Mesenteric fat pad (tissue), 1 donor: ENCODE results near the gene ITGAL. TPM values are rescaled to one million over a fixed set of nuclear protein-coding genes. Genes with fewer than 3 reads are reported as not detected.

Experiments
- DNase-seq: peaks from one replicate; pipeline ENCODE4 v3.0.0-alpha.2; 2020; ENCODE audit warnings: low spot score
- total RNA-seq: library from RNA; stranded (reverse); fragmentation: NEBNext Ultra II Directional; extraction: Animal tissue kit (Norgen Biotek cat#: 25700); gene quantifications from one replicate; pipeline ENCODE4 v1.2.1, GENCODE V29; 2021
- donor health status: DM: yes; HTN: yes; CAD: no.

Gene ITGAL
- total RNA-seq, 1 donor from 2014 or later = 6.8 TPM

DNA sequence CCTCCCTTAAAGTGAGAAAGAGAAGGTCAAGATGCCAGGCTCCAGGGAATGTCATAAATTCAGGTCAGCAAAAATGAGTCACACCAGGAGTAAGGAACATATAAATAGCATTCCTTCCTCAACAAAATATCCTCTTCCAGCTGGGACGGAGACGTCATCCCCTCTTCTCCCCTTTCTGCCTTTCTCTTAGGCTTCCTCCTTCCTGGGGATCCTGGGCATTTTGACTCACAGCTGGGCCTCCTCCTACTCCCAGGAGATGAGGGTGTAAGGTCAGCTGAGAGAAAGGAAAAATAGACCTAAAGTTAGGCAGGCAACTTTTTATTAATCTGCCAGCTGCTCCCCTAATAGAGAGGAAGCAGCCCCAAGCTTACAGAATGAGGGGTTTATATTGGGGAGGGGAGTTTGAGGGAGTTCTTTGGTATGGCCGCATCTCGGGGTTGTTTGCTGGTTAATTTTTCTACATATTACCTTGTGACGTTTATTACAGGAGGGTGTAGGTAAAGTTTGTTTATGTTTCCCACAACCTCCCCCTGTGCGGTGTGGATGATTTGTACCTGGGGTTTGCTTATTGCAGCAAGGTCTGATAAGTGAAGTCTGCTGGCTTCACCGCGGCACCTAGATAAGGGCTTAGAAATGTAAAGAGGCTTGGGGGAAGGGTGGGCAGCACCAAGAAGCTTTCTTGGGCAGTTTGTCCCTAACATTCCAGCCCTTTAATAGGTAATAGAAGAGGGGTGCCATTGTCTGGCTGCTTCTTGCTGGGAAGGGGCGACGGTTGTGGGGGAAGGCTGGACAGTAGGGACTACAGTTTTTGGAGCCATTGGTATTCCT lies 69.2 kb downstream of the ITGAL start:
- DNase-seq = no peak

DNA sequence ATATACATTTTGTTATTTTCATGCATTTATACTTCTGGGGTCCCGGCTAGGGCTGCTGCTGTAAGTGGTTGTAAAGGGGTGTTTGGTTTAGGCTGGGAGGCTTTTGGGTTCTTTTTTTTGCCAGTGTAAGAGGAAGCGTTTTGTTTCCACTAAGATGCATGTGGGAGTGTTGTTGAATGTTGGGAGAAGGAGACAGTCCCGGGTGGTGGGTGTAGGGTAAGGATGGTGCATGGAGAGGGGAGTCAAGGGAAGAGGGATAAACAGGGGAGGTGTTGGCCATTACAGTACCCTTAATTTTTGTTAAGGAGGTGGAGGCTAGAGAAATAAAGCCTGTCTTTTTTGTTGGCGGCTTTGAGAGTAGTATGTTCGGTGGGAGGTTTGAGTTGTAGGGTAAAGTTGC lies 70.5 kb downstream of the ITGAL start:
- DNase-seq = no peak

DNA sequence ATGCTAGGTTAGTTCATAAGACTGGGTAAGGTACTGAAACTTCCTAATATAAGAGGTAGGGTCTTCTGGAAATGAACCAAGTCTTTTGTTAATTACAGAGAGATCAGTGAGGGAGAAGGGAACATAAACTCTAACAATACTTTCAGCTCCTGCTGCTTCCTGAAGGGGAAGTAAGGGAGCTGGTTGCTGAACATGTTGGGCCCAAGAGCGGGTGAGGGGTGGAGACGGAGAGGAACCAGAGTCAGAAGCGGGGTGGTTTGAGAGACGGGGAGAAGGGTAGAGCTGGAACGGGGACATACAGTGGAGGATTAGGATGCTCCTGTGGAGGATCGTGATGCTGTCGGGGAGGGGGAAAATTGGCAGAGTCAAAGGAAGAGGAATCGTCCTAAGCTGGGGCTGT lies 73.6 kb downstream of the ITGAL start:
- DNase-seq = no peak

DNA sequence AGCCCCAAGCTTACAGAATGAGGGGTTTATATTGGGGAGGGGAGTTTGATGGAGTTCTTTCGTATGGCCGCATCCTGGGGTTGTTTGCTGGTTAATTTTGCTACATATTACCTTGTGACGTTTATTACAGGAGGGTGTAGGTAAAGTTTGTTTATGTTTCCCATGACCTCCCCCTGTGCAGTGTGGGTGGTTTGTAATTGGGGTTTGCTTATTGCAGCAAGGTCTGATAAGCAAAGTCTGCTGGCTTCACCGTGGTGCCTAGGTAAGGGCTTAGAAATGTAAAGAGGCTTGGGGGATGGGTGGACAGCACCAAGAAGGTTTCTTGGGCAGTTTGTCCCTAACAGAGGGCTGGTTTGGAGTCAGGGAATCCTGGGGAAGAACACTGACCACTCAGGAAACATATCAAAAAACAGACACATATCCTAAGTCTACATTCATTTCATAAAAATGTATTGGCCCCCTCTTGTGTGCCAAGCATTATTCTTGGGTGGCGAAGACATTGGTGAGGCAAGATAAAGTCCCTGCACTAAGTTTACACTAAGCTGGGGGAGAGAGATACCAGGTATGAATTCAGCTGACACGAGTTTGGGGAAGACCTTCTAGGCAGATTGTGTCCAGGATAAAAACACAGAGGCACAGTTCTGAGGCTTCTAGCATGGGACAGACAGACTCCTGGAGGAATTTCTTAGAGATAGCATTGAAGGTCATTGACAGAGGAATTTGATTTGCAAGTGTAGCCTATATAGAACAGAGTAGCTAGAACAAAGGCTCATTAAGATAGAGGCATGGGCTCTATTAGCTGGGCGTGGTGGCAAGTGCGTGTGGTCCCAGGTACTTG lies 76.1 kb downstream of the ITGAL start:
- no peak for DNase-seq

DNA sequence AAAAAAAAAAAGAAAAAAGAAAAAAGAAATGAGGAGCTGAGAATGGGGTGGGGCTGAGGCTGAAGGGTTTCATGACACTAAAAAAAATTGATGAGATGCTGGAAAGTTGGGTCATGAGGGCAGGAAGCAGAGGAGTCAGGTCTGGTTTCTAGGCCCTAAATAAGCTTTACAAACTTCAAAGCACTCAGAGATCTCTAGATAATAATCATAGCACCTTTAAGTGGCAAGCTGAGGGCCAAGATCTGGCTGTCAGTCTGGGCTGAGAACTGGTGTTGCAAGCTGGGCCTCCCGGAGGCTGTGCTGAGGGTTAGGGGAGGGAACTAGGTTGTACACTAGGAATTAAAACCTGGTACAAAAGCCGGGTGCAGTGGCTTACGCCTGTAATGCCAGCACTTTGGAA lies 79.2 kb downstream of the ITGAL start:
- no peak for DNase-seq

DNA sequence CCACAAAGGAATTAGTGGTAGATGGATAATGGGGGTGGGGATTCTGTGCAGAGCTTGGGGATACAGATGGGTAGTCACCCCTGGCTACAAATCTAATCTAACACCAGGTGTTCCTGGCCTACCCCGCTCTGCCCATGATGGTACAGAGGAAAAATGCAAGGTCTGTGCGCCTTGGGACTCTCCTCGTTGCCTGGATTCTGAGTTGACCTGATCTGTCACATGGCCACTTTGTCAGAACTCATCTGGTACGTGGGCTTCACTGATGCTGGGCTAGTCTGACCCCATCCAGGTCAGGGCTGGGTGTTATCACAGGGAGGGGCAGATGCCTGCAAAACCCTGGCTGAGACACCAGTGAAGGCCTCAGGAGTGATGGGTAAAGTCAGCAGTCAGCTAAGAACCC lies 80.4 kb downstream of the ITGAL start:
- DNase-seq = no peak

DNA sequence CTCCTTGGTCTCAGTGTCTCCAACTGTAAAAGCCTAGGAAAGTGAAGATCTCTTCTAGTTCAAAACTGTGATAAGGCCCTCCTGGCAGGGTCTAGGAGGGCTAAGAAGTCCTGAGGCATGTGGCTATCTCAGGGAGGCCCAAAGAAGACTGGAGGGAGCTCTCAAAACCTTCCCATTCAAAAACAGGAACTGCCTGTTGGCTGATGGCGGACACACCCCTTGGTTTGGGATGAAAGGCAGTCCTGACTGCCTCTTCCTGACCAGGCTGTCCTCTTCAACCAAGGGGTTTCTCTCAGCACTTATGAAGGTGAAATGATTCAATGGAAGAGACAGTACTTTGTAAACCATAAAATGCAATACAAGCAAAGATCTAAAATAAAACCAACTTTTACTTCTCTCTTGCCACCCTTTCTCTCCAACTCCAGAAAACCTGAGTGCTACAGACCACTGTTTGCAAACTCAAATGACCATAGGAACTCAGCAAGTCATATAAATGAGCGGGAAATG lies 80.9 kb downstream of the ITGAL start:
- no peak for DNase-seq

DNA sequence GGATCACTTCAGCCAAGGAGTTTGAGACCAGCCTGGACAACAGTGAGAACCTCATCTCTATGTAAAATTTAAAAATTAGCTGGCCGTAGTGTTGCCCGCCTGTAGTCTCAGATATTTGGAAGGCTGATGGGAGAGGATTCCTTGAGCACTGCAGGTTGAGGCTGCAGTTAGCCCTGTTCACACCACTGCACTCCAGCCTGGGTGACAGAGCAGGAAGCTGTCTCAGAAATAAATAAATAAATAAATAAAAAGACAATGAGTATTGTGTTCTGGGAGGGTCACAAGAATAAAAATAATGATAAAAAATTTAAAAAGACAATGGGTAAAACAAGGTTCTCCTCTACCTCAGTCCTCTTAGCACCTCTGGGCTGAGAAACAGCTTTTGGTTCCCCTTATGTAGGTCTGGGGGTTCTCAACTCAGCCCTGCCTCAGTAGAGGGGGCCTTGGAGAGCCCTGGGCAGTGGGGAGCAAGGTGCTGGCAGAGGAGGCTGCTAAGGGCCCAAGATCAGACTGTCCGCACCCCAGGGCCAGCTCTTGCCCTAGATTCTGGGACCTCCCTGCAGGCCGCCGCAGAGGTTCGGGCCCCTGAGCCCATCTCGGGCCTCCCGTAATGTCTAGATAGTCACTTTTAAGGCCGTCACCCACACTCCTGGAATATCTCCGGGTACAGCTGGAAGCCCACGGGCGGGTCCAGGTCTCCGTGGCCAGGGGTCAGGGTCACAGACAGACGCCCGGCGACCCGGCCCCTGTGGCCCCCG lies 82.2 kb downstream of the ITGAL start:
- DNase-seq = no peak

DNA sequence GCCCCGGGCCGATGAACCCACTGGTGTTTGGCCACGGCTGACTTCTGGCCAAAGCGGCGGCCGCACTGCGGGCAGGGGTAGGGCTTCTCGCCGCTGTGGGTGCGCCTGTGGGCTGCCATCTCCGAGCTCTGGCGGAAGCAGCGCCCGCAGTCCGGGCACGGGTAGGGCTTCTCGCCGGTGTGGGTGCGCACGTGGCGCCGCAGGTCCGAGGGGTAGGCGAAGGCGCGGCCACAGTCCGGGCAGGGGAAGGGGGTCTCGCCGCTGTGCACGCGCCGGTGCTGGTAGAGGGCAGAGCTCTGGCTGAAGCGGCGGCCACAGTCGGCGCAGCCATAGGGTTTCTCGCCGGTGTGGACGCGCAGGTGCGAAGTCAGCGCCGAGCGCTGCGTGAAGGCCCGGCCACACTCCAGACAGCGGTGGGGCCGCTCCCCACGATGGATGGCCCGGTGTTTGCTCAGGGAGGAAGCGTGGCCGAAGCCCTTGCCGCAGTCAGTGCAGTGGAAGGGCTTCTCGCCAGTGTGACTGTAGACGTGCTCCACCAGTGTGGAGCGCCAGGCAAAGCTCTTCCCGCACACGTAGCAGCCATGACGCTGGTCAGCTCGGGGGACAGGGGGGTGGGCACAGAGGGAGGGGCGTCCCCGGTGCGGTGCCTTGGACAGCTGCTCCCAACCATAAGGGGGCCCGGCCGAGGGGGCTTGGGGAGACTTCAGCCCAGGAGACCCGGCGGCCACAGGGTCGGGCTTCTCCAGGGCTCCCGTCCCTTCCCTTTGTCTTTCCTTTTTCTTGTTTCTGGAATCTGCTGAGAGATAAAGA lies 83.0 kb downstream of the ITGAL start:
- DNase-seq = no peak

DNA sequence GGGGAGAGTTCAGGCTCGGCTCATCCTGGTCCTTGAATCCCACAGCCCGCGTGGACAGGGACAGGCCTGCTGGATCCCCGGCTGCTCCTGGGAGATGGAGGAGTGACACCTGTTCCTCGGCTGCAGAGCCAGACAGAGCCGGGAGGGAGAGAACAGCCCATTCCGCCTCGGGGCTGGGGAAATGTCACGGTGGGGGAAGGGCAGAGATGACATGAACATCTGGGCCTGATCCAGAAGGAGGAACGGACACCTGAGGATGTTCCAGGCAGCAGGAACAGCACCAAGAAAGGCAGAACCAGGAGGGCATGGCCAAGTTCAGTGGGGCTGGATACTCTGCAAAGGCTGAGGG lies 83.6 kb downstream of the ITGAL start:
- no peak for DNase-seq

DNA sequence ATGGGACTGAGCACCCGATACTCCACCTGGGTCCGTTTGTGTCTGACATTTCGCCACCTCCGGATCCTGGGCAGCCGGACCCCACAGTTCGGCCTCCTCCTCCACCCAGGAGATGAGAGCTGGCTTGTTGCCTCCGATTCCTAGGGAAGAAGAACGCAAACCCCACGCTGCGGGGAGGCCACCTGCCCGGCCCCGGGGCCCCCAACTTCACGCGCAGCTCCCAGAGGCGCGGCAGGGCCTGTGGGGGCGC lies 85.1 kb downstream of the ITGAL start:
- no peak for DNase-seq

DNA sequence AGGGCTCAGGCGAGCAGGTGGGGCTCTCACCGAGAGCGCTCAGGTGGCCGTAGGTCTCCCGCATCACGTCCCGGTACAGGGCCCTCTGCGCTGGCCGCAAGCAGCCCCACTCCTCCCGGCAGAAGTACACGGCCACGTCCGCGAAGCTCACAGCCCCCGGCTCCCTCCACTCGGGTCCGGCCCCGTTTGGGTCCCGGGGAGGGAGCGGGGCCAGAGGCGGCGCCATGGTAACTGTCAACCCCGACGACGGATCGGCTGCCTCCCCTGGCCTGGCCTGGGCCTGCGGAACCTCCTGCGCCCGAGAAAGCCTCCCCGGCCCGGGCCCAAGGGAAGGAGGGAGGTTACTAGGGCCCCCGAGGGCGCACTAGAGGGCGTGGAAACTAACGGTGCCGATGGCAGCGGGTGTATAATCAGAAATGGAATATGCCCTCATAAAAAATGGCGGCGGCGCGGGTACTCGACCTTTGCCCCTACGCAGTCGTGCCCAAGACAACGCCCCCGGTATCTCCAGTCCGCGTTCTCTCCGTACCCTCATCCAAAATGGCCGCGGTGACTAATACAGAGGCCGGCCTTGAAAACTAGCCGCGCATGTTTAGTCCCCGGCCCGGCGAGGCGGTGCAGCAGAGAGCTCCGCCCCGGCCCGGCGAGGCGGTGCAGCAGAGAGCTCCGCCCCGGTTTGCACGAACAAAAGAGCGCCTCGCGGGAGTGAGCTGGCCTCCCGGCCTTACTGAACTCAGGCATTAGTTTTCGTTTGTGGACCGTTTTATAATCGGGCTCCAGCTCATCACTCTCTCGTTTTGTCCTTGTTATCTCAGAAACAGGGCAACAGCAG lies 85.6 kb downstream of the ITGAL start, which contains the start of gene ZNF764:
ZNF764 (minus strand) TSS at position 418 of the 832 bp plus-strand sequence; CDS start at position 226, 192 bp downstream.
- peak; percentile 98 for DNase-seq

DNA sequence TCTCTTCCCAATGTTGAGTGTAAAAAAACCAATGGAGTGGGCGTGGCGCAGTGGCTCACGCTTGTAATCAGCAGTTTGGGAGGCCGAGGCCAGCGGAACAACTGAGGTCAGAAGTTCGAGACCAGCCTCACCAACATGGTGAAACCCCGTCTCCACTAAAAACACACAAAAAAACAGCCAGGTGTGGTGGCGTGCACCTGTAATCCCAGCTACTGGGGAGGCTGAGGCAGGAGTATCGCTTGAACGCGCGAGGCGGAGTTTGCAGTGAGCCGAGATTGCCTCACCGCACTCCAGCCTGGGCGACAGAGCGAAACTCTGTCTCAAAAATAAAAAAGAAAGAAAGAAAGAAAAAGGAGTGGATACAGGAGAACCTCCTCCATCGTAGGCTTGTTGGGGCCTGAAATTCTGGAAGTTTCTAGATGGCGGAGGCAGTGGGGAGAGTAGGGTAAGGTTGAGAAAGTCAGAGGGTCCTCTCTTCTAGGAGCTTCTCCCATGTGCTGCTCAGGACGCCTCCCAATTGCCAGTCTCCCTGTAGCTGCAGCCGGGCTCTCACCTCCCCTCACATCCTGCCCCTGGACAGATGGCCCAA lies 86.3 kb downstream of the ITGAL start:
- DNase-seq = no peak

DNA sequence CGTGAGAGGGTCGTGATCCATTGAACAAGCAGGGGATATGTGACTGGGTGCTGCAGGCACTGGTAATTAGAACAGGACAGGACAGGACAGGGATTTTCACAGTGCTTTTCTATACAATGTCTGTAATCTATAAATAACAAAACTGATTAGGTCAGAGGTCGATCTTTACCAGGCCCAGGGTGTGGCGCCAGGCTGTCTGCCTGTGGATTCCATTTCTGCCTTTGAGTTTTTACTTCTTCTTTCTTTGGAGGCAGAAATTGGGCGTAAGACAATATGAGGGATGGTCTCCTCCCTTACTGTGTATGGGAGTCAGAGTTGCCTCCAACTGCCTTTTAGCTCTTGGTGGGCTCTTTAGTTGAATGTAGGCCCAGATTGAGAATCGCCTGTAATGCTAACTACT lies 87.1 kb downstream of the ITGAL start:
- no peak for DNase-seq

DNA sequence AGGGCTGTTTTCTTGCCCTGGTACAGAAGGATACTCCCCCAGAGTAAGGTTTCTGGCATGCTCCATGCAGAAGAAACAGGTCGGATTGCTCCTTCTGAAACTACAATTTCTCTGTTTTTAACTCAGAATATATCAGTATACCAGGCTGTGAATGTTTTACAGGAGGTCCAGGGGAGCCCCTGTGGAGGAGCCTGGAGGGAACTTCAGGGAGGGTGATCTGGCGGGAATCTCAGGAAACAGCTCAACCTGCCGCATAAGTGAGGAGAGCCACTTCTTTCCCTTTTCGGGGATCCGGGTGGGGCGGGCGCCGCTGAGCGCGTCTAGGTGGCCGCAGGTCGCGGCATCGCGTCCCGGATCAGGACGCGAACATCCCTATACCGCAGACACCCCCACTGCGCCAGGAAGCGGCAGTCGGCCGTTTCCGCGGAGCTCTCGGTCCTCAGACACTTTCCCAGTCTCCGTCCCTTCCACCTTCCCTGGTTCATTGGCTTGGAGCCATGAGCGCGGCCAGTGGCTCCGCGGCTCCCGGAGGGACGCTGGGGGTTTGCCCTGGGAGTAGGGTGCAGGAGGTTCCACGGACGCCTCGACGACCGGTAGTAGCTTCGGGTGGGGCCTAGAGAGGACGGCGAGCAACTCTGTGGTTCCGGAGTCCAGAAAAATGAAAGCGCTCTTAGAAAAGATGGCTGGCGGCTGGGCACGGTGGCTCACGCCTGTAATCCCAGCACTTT lies 88.7 kb downstream of the ITGAL start:
- no peak for DNase-seq

DNA sequence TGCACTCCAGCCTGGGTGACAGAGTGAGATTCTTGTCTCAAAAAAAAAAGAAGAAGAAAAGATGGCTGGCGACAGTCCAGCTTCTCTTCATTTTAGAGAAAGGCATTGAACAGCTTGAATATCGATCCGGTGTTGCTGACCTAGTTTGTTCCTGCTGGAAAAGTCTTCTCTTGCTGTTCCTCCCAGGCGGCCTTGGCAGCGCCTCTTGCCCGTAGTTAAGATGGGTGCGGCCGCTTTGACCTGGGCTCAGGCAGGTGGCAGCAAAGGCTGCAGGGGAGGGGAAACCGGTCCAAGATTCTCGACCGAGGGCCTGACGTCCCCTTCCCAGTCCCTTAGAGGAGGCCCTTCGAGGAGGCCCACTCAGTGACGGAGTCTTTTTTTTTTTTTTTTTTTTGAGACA lies 89.5 kb downstream of the ITGAL start:
- DNase-seq = no peak

DNA sequence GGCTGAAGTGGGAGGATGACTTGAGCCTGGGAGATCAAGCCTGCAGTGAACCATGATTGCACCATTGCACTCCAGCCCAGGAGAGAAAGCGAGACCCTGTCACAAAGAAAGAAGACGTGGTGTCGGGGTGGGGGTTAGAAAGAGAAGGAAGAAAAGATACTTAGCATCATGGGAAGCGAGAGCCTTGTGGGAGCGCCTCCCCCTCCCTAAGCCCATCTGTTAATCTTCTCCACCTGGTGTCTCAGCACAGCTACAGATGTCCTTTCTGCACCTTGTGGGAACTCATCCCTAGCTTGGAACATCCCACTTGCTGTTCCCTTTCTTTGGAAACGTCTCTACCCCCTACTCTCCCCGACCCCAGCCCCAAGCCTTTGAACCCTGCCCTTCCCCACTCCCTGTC lies 93.0 kb downstream of the ITGAL start:
- no peak for DNase-seq

DNA sequence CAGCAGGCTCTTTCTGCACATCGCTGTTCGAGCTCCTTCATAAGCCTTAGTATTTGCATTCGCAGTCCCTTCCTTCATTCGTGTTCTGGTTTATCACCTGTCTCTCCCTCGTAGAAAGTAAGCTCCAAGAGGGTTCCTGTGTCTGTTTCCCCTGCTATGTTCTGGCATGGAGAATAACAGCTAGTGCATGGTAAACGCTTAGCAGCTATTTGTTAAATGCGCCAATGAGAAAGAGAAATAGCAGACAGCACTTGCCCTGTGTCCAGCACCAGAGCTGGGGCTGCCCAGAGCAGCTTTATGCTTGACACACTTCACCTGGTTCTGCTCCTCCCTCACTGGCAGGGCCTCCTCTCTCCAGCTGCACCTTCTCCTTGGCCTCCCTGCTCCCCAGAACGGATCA lies 93.4 kb downstream of the ITGAL start:
- no peak for DNase-seq

DNA sequence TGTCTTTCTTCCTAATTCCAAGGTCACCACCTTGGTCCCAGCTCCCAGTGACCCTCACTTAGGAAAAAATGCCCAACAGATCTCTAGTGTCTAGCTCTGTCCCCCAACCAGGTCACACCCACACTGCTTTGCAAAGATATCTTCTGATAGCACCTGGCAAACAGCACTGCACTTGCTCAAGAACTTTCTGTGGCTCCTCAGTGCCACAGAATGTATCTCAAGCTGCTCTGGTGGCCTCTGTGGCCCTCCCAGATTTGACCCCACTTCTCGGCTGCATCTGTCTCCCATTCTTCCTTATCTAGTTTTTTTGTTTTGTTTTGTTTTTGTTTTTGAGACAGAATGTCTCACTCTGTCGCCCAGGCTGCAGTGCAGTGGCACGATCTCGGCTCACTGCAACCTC lies 94.0 kb downstream of the ITGAL start:
- DNase-seq = no peak
